K562 (cell line): ENCODE measurements around the gene ACOT7.
A peak's percentile ranks its signal among the peaks of the same experiment; 100 is the strongest.

Experiments
- ESRRA ChIP-seq: fragments of 450-650 bp; IDR thresholded peaks from 2 replicates; pipeline ENCODE4 v1.6.1; 2014; ENCODE audit warnings: low read depth, mild to moderate bottlenecking, moderate library complexity, borderline replicate concordance
- FIP1L1 ChIP-seq: fragments of 200-400 bp; formaldehyde crosslinking; IDR thresholded peaks from 2 replicates; pipeline ENCODE4 v1.6.1; 2018; ENCODE audit warnings: mild to moderate bottlenecking, low read depth, low read length; ENCODE audit not compliant: poor library complexity, severe bottlenecking
- KAT2B ChIP-seq: IDR thresholded peaks from one replicate; pipeline ENCODE4 v1.6.1; 2012; ENCODE audit warnings: low read depth, mild to moderate bottlenecking, control low read depth, inconsistent platforms, low read length, moderate library complexity
- KDM5B ChIP-seq: fragments of 200-600 bp; sonication (generic); IDR thresholded peaks from 2 replicates; pipeline ENCODE4 v1.6.1; 2012; ENCODE audit warnings: low read depth, mild to moderate bottlenecking, moderate library complexity, low read length, control low read depth, inconsistent platforms; ENCODE audit not compliant: insufficient replicate concordance
- MAZ ChIP-seq, 2 experiments: fragments of 450-650 bp in 1 of 2; sonication (generic) in 1 of 2; formaldehyde crosslinking; IDR thresholded peaks in 1 of 2; conservative IDR thresholded peaks in 1 of 2; 2 replicates each; pipeline versions ENCODE4 v1.4.0 to v1.5.0; 2020; ENCODE audit warnings: mild to moderate bottlenecking in 1 of 2, missing genetic modification reagents in 1 of 2
- NR3C1 ChIP-seq: sonication (generic); formaldehyde crosslinking; IDR thresholded peaks from 2 replicates; pipeline ENCODE4 v1.8.1; 2022; ENCODE audit warnings: missing genetic modification reagents
- PHF8 ChIP-seq: fragments of 200-600 bp; sonication (generic); IDR thresholded peaks from 2 replicates; pipeline ENCODE4 v1.6.1; 2012; ENCODE audit warnings: mixed run types, mild to moderate bottlenecking, inconsistent platforms, low read length, moderate library complexity, borderline replicate concordance
- POLR2A ChIP-seq: fragments of 450-650 bp; conservative IDR thresholded peaks from 2 replicates; pipeline ENCODE4 v1.6.1; 2016
- SP2 ChIP-seq: IDR thresholded peaks from 2 replicates; pipeline ENCODE4 v1.6.1; 2011; ENCODE audit warnings: mild to moderate bottlenecking, low read depth, low read length, moderate library complexity; ENCODE audit not compliant: poor library complexity, severe bottlenecking; ENCODE audit errors: extremely low read depth
- TCF7 ChIP-seq: sonication (generic); IDR thresholded peaks from 2 replicates; pipeline ENCODE4 v1.6.1; 2016; ENCODE audit warnings: antibody characterized with exemption, borderline replicate concordance
- ZNF212 ChIP-seq: fragments of 450-650 bp; formaldehyde crosslinking; IDR thresholded peaks from 2 replicates; pipeline ENCODE4 v1.4.0; 2020; ENCODE audit warnings: mild to moderate bottlenecking
- TF ChIP-seq, protein P1 (sequence below), 3 experiments: IDR thresholded peaks in 2 of 3; conservative IDR thresholded peaks in 1 of 3; 2 replicates each; pipeline ENCODE4 v1.5.1; 2011 to 2012; ENCODE audit warnings: low read length in 3 of 3, mild to moderate bottlenecking in 3 of 3, control low read depth in 2 of 3, improper control_type of control experiment in 1 of 3, inconsistent platforms in 1 of 3, low read depth in 1 of 3, mixed read lengths in 1 of 3, moderate library complexity in 1 of 3; ENCODE audit not compliant: insufficient read depth in 2 of 3
- TF ChIP-seq, protein P2 (sequence below), 2 experiments: fragments of 450-650 bp in 1 of 2; sonication (generic) in 1 of 2; formaldehyde crosslinking; conservative IDR thresholded peaks; 2 replicates each; pipeline versions ENCODE4 v1.4.0 to v1.8.1; 2020 to 2022; ENCODE audit warnings: mild to moderate bottlenecking in 1 of 2, missing genetic modification reagents in 1 of 2

DNA sequence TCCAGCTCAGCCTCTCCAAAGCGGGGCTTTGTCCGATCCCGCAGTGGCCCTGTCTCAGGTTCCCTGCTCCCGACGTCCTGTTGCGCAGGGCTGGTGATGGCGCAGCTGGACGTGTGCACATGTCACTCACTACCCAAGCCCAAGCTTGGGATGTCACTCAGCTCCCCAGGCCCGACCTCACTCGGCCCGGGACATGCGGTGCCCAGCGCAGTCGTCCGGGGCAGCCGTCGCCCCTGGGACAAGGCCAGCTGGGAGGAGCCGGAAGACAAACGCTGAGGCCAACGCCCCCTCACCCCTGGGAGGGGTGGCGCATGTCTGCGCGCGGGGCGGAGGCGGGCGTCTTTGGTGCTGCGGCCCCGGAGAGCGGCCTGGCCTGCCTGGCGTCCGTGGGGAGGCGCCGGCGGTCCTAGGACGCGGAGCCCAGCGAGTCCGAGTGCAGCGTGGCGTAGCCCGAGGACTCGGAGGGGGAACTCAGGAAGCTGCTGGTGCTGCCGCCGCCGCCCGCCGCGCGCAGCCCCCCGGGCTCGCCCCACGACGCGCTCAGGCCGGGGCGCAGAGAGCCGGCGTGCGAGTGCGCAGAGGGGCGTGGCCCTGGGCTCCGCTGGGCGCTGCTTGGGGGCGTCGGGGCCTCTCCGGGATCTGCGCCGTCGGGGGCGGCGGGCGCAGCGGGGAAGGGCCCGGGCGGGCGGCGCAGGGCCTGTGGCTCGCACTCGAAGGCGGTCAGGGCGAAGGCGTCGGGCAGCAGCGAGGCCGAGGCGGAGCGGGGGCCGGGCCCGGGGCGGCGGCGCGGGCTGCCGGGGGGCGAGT, 144.4 kb downstream of the ACOT7 start:
- TF ChIP-seq MAZ (CRISPR knock-in tag; conservative IDR thresholded peaks at IDR 0.05 in 1 of 2, IDR thresholded peaks at IDR 0.05 in 1 of 2) (no peak), KAT2B (no peak), SP2 (no peak), ZNF212 (no peak), NR3C1 (CRISPR knock-in tag) (no peak), TCF7 (no peak), KDM5B (no peak), POLR2A (no peak), FIP1L1 (no peak), PHF8 (no peak), ESRRA (no peak)
- TF ChIP-seq, protein P1, sequence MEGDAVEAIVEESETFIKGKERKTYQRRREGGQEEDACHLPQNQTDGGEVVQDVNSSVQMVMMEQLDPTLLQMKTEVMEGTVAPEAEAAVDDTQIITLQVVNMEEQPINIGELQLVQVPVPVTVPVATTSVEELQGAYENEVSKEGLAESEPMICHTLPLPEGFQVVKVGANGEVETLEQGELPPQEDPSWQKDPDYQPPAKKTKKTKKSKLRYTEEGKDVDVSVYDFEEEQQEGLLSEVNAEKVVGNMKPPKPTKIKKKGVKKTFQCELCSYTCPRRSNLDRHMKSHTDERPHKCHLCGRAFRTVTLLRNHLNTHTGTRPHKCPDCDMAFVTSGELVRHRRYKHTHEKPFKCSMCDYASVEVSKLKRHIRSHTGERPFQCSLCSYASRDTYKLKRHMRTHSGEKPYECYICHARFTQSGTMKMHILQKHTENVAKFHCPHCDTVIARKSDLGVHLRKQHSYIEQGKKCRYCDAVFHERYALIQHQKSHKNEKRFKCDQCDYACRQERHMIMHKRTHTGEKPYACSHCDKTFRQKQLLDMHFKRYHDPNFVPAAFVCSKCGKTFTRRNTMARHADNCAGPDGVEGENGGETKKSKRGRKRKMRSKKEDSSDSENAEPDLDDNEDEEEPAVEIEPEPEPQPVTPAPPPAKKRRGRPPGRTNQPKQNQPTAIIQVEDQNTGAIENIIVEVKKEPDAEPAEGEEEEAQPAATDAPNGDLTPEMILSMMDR (IDR thresholded peaks at IDR 0.05 in 2 of 3, conservative IDR thresholded peaks at IDR 0.05 in 1 of 3; ENCODE audit: insufficient read depth in 2 of 3, low read depth in 1 of 3, low read length in 3 of 3): peak in 2 of 3 experiments; percentile 14 to 19; a peak in 1 of 6 replicates
- TF ChIP-seq, protein P2, sequence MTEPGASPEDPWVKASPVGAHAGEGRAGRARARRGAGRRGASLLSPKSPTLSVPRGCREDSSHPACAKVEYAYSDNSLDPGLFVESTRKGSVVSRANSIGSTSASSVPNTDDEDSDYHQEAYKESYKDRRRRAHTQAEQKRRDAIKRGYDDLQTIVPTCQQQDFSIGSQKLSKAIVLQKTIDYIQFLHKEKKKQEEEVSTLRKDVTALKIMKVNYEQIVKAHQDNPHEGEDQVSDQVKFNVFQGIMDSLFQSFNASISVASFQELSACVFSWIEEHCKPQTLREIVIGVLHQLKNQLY (CRISPR knock-in tag; conservative IDR thresholded peaks at IDR 0.05): no peak
